Activated CD4-positive, alpha-beta T cell treated with anti-CD3 and anti-CD28 coated beads, Interleukin-2, amount 10 ng/mL, durations not matched to agents 7 days and 5 days (primary cell): Measurements from ENCODE around the gene EYA2. TPM values are rescaled to one million over a fixed set of nuclear protein-coding genes. Genes with fewer than 3 reads are reported as not detected.

Experiments used
- CTCF ChIA-PET: fragments of 350-600 bp; sonication (Branson Sonifier 250); formaldehyde crosslinking; loops from one replicate; lab custom pipeline; 2021; ENCODE audit warnings: antibody characterized with exemption; lab: Charles Lee
- POLR2A ChIA-PET: fragments of 350-600 bp; sonication (Branson Sonifier 250); formaldehyde crosslinking; loops from one replicate; lab custom pipeline; 2021; ENCODE audit warnings: antibody characterized with exemption; lab: Charles Lee
- DNase-seq: peaks from one replicate; pipeline ENCODE4 v3.0.0-alpha.2; 2020
- H3K27ac Mint-ChIP-seq: one replicate; pipeline ENCODE4 v1.8.0; 2021; ENCODE audit warnings: mild to moderate bottlenecking, moderate library complexity, mixed read lengths
- H3K27me3 Mint-ChIP-seq: one replicate; pipeline ENCODE4 v1.8.0; 2021; ENCODE audit warnings: mixed read lengths
- H3K36me3 Mint-ChIP-seq: one replicate; pipeline ENCODE4 v1.8.0; 2021; ENCODE audit warnings: low read depth, mixed read lengths
- H3K4me1 Mint-ChIP-seq: one replicate; pipeline ENCODE4 v1.8.0; 2021; ENCODE audit warnings: mixed read lengths
- H3K4me3 Mint-ChIP-seq: one replicate; pipeline ENCODE4 v1.8.0; 2021; ENCODE audit warnings: mild to moderate bottlenecking, moderate library complexity, mixed read lengths
- H3K9me3 Mint-ChIP-seq: one replicate; pipeline ENCODE4 v1.8.0; 2021; ENCODE audit warnings: mixed read lengths
- total RNA-seq, 2 experiments: library from RNA; stranded (reverse); gene quantifications; one replicate each; pipeline ENCODE4 v1.2.3, GENCODE V29; 2021

Gene EYA2
- total RNA-seq, 2 experiments from 2014 or later, result not detected

DNA sequence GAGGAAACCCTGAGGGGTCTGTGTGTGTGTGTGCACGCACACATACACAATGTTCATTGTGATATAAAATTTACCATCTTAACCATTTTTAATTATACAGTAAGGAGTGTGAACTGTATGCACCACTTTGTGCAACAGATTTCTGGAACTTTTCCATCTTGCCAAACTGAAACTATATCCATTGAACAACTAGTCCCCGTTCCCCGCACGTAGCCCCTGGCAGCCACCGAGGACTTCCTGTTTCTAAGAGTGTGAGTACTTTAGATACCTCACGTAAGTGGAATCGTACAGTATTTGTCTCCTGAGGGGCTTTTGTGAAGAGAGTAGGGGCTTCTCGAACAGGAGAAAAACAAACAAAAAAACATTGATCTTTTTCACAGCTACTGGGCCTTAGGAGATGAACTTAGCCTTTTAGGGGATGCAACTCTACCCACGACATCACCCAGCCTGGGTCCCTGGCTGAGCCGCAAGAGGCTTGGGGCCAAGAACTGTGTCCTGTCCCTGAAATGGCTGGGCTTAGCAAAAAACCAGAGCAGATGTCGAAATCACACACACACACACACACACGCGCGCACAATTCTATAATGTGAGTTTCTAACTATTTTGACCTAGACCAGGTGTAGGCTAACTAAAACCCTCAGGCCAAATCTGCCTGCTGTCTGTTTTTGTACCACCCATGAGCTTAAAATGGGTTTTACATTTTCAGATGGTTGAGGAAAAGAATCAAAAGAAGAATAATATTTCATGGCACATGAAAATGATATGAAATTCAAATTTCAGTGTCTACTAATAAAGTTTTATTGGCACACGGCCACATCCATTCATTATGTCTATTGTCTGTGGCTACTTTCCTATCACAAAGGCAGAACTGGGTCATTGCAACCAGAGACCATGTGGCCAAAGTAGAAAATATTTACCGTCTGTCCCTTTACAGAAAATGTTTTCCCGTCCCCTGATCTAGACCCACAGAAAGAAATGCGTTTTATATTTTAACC, 144.2 kb downstream of the EYA2 start:
- CTCF ChIA-PET, result interaction anchor here (0.6 to 1.0 kb wide), 2 partner anchors 13 to 1227 kb away, joined by 3 read pairs; no protein-coding TSS in a partner anchor
- Mint-ChIP-seq H3K4me3 (no peak overlapping the region), H3K27me3 (peaks cover 12% of the 10 kb centered on the region)

DNA sequence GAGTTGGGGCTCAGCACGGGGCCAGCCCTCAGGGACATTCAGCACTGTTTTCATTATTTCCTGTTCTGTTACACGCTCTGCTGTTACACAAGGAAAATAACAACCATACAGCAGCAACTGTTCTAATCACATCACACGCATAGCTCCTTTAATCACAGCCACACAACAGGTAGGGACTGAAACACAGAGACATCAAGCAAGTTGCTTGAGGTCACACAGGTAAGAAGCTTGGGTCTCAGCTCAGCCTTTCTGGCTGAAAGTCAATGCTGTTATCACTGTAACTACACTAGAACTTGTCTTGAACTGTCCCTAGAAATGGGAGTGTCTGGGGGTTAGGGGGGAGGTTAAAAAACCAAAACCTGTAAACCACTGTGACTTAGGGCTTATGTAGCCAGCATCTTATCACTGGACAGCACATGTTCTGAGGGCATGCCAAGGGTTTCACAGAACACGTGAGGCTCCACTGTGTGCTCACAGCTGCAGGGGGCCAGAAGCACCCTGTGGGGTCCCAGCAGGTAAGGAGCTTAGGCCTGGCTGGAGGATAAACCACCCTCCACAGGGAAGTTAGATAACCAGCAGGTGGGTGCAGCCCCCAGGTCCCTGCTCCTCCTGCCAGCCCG, 146.0 kb downstream of the EYA2 start:
- H3K9me3 Mint-ChIP-seq, result no peaks in the 10 kb centered on the region
- ChIA-PET CTCF (interaction anchor here (0.6 kb wide), 1 partner anchor 21 kb away, joined by 3 read pairs; no protein-coding TSS in a partner anchor), POLR2A (no interaction called here)
- no peak for DNase-seq
- H3K27me3 Mint-ChIP-seq, result peaks cover 12% of the 10 kb centered on the region
- no peak overlapping the region for H3K27ac Mint-ChIP-seq
- no peaks in the 10 kb centered on the region for H3K4me1 Mint-ChIP-seq
- no peak overlapping the region for H3K4me3 Mint-ChIP-seq
- no peaks in the 10 kb centered on the region for H3K36me3 Mint-ChIP-seq

More for the DNA sequence above, 144.2 kb downstream of the EYA2 start:
- no peak overlapping the region for H3K27ac Mint-ChIP-seq
- H3K9me3 Mint-ChIP-seq, result no peaks in the 10 kb centered on the region
- no peak for DNase-seq
- no peaks in the 10 kb centered on the region for H3K36me3 Mint-ChIP-seq
- H3K4me1 Mint-ChIP-seq, result no peaks in the 10 kb centered on the region
- POLR2A ChIA-PET, result no interaction called here

DNA sequence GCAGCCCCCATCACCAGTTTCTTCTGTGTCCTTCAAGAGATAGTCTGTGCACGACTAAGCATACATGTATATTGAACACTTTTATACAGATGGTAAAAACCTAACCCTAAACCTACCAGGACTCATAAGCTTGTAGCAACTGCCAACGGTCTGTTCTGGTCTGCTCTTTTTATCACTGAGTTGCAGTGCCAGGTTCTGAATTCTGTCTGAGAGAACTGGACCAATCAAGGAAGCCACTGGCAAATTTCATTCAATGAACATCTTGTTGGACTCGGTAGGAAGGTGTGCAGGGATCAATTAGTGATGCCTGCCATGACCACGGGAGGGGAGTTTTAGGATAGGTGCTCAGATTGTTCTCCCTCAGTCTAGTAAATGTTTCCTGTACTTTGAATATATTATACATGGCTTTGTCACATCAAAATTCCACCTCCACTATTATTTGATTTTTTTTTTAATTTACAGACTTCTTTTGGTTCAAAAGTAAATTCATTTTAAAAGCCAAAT, 146.8 kb downstream of the EYA2 start:
- Mint-ChIP-seq H3K4me1 (no peaks in the 10 kb centered on the region), H3K4me3 (no peak overlapping the region), H3K27ac (no peak overlapping the region), H3K36me3 (no peaks in the 10 kb centered on the region), H3K9me3 (no peaks in the 10 kb centered on the region), H3K27me3 (peaks cover 12% of the 10 kb centered on the region)
- no peak for DNase-seq
- POLR2A ChIA-PET, result no interaction called here
- CTCF ChIA-PET, result interaction anchor here (0.6 kb wide), 1 partner anchor 229 kb away, joined by 4 read pairs; no protein-coding TSS in a partner anchor

DNA sequence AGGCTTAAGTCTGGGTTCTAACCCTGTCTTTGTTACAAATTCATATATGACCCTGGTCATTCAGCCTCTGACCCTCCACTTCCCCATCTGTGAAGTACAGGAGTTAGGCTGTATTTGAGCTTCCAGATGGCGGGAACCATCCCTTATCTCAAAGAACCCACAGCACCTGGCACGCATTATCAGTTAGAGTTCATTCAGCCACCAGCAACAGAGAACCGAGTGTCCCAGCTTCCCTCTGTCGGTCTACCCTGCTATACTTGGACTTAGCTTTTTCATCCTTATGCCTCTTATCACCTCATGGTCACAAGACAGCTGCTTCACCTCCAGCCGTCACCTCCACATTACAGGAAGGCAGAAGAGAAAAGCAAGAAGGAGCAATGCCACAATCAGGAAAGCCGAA, 147.8 kb downstream of the EYA2 start:
- peaks cover 9% of the 10 kb centered on the region for H3K27me3 Mint-ChIP-seq
- DNase-seq, result no peak
- POLR2A ChIA-PET, result no interaction called here
- H3K9me3 Mint-ChIP-seq, result no peaks in the 10 kb centered on the region
- H3K36me3 Mint-ChIP-seq, result no peaks in the 10 kb centered on the region
- H3K27ac Mint-ChIP-seq, result no peak overlapping the region
- CTCF ChIA-PET, result no interaction called here
- H3K4me1 Mint-ChIP-seq, result no peaks in the 10 kb centered on the region
- H3K4me3 Mint-ChIP-seq, result no peak overlapping the region

DNA sequence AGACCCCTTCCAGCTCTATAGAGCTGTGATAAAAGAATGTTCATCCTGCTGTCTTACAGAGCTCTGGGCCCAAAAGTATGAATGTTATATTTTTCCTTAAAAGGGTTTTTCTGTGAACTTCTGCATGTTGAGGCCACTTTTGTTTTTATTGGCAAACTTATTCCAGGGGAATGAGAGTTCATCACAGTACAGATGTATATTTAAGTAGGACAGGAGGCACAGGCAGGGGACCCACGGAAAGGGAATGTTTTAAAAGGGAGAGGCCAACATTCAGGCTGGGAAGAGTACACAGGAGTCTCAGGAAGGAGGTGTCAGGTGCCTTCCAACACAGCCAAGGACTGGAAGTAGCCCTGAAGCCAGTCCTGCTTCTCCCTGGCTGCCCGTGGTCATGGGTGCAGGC, 148.4 kb downstream of the EYA2 start:
- no peaks in the 10 kb centered on the region for H3K36me3 Mint-ChIP-seq
- H3K4me3 Mint-ChIP-seq, result no peak overlapping the region
- peaks cover 9% of the 10 kb centered on the region for H3K27me3 Mint-ChIP-seq
- DNase-seq, result no peak
- no peaks in the 10 kb centered on the region for H3K9me3 Mint-ChIP-seq
- CTCF ChIA-PET, result interaction anchor here (0.6 kb wide), 1 partner anchor 1275 kb away, joined by 5 read pairs; no protein-coding TSS in a partner anchor
- no peak overlapping the region for H3K27ac Mint-ChIP-seq
- H3K4me1 Mint-ChIP-seq, result no peaks in the 10 kb centered on the region
- POLR2A ChIA-PET, result no interaction called here

DNA sequence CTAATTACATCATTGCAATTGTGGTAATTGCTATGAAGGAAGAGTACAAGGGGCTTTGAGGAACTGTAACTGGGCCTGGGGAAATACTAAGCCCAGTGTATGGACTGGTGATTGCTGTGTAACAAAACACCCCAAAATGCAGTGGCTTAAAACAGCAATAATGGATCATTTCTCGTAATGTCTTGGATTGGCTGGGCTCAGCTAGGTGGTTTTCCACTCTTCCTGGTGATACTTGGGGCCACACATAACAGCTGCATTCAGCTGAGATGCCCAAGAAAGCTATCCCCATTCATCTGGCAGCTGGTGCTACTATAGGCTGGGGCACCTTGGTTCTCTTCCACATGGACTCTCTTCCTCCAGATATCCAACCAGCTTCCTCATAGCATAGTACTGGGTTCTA, 150.3 kb downstream of the EYA2 start:
- DNase-seq, result no peak
- Mint-ChIP-seq H3K36me3 (no peaks in the 10 kb centered on the region), H3K4me3 (no peak overlapping the region), H3K4me1 (no peaks in the 10 kb centered on the region), H3K9me3 (no peaks in the 10 kb centered on the region), H3K27me3 (peaks cover 13% of the 10 kb centered on the region), H3K27ac (no peak overlapping the region)
- CTCF ChIA-PET, result no interaction called here
- POLR2A ChIA-PET, result no interaction called here

DNA sequence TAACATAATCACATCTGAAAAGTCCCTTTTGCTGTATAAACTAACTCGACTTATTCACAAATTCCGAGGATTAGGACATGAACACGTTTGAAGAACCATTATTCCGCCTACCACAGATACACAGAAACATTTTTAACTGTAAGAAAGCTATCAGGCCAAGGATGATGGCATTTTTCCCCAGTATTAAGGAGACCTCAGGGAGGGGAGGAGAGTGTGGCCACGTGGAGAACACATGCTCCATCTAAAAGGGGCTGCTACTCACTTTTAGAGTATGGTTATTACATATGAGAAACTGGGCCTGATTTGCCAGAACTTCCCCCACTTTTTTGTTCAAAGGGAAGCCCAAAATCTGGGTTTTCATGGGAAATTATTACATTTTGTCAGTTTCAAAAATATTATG, 153.4 kb downstream of the EYA2 start:
- Mint-ChIP-seq H3K4me3 (no peak overlapping the region), H3K9me3 (no peaks in the 10 kb centered on the region), H3K4me1 (no peaks in the 10 kb centered on the region), H3K36me3 (no peaks in the 10 kb centered on the region), H3K27ac (no peak overlapping the region), H3K27me3 (peaks cover 10% of the 10 kb centered on the region)
- DNase-seq, result no peak
- CTCF ChIA-PET, result no interaction called here
- POLR2A ChIA-PET, result no interaction called here

DNA sequence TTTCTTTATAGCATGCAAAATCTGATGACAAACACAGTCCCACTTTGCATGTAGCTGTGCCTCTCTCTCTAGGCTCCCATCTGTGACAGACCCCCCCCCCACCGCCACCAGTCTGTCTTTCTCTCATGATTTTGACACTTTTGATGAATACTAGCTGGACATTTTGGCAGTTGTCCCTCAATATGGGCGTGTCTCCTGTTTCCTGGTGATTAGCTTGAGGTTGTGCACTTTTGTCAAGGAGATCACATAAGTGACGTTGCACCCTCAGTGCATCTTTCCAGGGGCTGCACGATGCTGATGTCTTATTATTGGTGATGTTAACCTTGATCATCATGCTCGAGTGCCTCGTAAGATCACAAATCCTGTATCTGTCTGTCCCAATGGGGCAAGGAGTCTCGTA, 155.1 kb downstream of the EYA2 start:
- H3K27me3 Mint-ChIP-seq, result peaks cover 7% of the 10 kb centered on the region
- DNase-seq, result no peak
- ChIA-PET POLR2A (no interaction called here), CTCF (no interaction called here)
- no peaks in the 10 kb centered on the region for H3K4me1 Mint-ChIP-seq
- no peak overlapping the region for H3K27ac Mint-ChIP-seq
- H3K4me3 Mint-ChIP-seq, result no peak overlapping the region
- H3K36me3 Mint-ChIP-seq, result no peaks in the 10 kb centered on the region
- H3K9me3 Mint-ChIP-seq, result no peaks in the 10 kb centered on the region

DNA sequence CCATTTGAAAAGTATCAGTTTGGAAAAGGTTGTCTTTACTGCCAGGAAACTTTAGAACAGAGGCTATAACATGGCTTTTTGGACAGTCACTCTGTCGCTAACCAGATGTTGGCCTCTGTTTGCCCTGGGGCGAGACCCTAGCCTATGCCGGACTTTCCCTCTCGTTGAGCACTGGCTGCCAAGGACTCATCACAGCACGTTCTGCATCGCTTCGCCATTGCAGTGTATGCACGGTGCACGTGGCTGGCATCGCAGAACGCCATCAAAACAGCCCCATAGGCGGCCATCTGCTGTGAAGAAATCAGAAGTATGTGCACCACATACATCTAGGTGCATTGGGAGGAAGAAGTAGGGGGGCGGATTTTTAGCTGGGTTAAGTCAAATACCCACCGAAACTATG, 156.4 kb downstream of the EYA2 start:
- ChIA-PET CTCF (interaction anchor here (0.6 kb wide), 1 partner anchor 1080 kb away, joined by 3 read pairs; no protein-coding TSS in a partner anchor), POLR2A (no interaction called here)
- Mint-ChIP-seq H3K27ac (no peak overlapping the region), H3K4me3 (no peak overlapping the region), H3K27me3 (peaks cover 7% of the 10 kb centered on the region), H3K4me1 (no peaks in the 10 kb centered on the region), H3K36me3 (no peaks in the 10 kb centered on the region), H3K9me3 (no peaks in the 10 kb centered on the region)
- DNase-seq, result no peak

DNA sequence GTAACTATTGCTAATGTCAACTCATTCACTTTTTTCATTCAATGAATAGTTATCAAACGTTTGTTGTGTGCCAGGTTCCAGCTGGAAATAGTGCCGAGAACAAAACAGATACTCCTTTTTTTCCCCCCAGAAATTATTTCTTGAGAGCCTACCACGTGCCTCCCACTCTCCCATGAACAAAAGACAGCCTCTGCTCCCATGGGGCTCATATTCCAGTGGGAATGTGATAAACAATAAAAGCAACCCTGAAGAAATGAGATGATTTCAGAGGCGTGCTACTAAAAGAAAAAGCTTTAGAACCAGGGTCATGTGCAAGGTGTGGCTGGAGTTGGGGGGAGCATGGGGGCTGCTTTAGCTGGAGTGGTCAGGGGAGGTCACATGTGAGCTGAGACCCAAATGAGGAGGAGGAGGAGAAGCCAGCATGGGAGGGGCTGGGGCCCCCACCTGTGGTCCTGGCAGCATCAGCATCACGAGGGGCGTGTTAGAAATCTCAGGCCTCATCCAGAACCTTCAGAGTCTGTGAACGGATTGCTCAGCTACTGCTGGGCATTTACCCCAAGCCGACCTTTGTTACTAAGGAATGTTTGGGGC, 157.4 kb downstream of the EYA2 start:
- no peak for DNase-seq
- H3K4me3 Mint-ChIP-seq, result no peak overlapping the region
- no peak overlapping the region for H3K27ac Mint-ChIP-seq
- no peaks in the 10 kb centered on the region for H3K4me1 Mint-ChIP-seq
- CTCF ChIA-PET, result interaction anchor here (1.1 kb wide), 1 partner anchor 12 kb away, joined by 3 read pairs; no protein-coding TSS in a partner anchor
- H3K9me3 Mint-ChIP-seq, result no peaks in the 10 kb centered on the region
- POLR2A ChIA-PET, result no interaction called here
- no peaks in the 10 kb centered on the region for H3K36me3 Mint-ChIP-seq
- H3K27me3 Mint-ChIP-seq, result peaks cover 7% of the 10 kb centered on the region

DNA sequence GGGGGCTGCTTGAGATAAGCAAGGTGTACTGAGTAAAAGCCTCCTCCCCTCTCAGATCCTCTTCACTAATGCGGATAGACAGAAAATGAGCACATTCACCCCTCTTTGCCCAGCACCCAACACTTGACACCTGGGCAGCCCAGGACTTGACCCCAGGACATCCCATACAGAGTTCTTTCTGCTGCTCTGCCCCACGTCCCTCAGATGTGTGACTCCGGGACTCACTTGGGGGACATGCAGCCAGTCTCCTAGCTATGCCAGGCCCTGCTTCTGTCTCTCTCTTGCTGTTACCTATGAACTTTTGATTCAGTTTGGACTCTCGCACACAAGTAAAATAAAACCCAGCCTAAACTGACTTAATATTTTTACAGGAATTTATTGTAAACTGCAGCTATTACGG, 159.9 kb downstream of the EYA2 start:
- H3K27me3 Mint-ChIP-seq, result peaks cover 6% of the 10 kb centered on the region
- POLR2A ChIA-PET, result no interaction called here
- H3K36me3 Mint-ChIP-seq, result no peaks in the 10 kb centered on the region
- DNase-seq, result no peak
- H3K4me1 Mint-ChIP-seq, result no peaks in the 10 kb centered on the region
- CTCF ChIA-PET, result no interaction called here
- H3K4me3 Mint-ChIP-seq, result no peak overlapping the region
- no peaks in the 10 kb centered on the region for H3K9me3 Mint-ChIP-seq
- no peak overlapping the region for H3K27ac Mint-ChIP-seq

DNA sequence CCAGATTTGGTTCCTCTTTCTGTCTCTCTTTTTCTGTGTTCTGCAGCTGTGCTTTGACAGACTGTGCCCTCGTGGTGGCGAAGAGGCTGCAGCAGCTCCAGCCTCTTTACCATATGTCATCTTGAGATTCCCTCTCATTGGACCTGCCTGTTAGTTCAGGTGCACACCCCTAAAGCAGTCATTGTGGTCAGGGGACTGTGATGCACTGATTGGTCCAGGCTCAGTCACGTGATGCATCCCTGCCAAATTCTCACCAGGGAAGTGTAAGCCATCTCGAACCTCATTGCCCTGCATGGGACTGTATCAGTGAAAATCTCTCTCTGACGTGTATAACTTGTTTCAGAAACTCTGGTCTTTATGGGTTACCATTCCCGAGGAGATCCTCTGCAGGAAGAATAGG, 160.3 kb downstream of the EYA2 start:
- H3K27me3 Mint-ChIP-seq, result peaks cover 4% of the 10 kb centered on the region
- no peaks in the 10 kb centered on the region for H3K36me3 Mint-ChIP-seq
- no peak overlapping the region for H3K4me3 Mint-ChIP-seq
- H3K4me1 Mint-ChIP-seq, result no peaks in the 10 kb centered on the region
- ChIA-PET POLR2A (no interaction called here), CTCF (no interaction called here)
- DNase-seq, result no peak
- no peak overlapping the region for H3K27ac Mint-ChIP-seq
- H3K9me3 Mint-ChIP-seq, result no peaks in the 10 kb centered on the region
